ENCODE results near the gene ATP11C. TPM values are rescaled to one million over a fixed set of nuclear protein-coding genes. Genes with fewer than 3 reads are reported as not detected.
"Not testable (repeated sequence)": the region's sequence is repeated elsewhere in the genome, so short reads cannot be mapped to it uniquely, and the experiment has no call there.

ATP11C gene
- total and polyA plus RNA-seq, 2 experiments from 2014 or later, result 8.5 to 22.3 TPM

DNA sequence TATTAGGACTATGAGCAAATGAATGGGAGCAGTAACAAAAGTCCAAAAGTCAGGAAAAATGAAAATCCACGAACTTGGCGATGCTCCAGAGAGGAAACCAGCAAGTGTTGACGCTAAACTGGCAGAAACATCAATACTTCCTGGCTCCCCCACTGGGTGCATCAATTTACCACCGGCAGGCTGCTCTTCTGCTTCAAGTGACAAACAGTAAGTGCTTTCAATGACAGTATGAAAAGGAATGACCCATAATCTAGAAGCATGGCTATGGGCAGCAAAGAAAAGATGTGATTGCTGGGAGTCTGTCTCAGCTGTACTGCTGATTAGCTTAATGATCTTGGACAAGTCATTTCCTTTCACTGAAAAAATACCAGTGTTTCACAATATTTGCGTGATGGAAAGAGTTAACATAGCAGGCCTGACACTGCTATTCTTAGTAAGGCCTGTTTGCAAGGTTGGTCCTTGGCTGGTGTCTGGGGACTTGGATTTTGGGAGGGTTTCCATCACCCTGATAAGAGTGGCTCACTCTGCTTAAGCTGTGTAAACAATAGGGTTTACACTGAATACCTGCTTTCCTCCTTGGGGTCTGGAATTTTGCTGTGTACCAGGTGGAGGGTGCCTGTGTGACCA lies 8.7 kb downstream of the ATP11C start:
- H3K79me2 ChIP-seq, result peaks cover 48% of the 10 kb centered on the region
- H3K27ac ChIP-seq, result no peak overlapping the region
- no peak overlapping the region for H3K4me2 ChIP-seq
- TF ChIP-seq EZH2 (IDR thresholded peaks at IDR 0.05; ENCODE audit: borderline replicate concordance), result no peak
- TF ChIP-seq EZH2phosphoT487 (IDR thresholded peaks at IDR 0.05; ENCODE audit: low read depth, severe bottlenecking, unreplicated experiment), result no peak
- TF ChIP-seq, protein P1, sequence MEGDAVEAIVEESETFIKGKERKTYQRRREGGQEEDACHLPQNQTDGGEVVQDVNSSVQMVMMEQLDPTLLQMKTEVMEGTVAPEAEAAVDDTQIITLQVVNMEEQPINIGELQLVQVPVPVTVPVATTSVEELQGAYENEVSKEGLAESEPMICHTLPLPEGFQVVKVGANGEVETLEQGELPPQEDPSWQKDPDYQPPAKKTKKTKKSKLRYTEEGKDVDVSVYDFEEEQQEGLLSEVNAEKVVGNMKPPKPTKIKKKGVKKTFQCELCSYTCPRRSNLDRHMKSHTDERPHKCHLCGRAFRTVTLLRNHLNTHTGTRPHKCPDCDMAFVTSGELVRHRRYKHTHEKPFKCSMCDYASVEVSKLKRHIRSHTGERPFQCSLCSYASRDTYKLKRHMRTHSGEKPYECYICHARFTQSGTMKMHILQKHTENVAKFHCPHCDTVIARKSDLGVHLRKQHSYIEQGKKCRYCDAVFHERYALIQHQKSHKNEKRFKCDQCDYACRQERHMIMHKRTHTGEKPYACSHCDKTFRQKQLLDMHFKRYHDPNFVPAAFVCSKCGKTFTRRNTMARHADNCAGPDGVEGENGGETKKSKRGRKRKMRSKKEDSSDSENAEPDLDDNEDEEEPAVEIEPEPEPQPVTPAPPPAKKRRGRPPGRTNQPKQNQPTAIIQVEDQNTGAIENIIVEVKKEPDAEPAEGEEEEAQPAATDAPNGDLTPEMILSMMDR (IDR thresholded peaks at IDR 0.05; ENCODE audit: poor library complexity), result no peak
- 59% methylated on average over 5 of the region's 5 CpGs for WGBS (ENCODE audit: low lambda C conversion rate, missing lambda C conversion rate)
- no peaks in the 10 kb centered on the region for H3K36me3 ChIP-seq (replicated peaks; ENCODE audit: insufficient read depth, low read depth)
- no peak overlapping the region for H2AFZ ChIP-seq
- H4K20me1 ChIP-seq (ENCODE audit: insufficient read depth, poor library complexity, severe bottlenecking), result peaks cover 5% of the 10 kb centered on the region
- no peaks in the 10 kb centered on the region for H3K9me2 ChIP-seq (replicated peaks; ENCODE audit: insufficient read depth)
- DNase-seq (ENCODE audit: low spot score), result no peak
- no peaks in the 10 kb centered on the region for H3K9me3 ChIP-seq (ENCODE audit: low read depth)
- H3K4me1 ChIP-seq (ENCODE audit: insufficient read depth), result no peaks in the 10 kb centered on the region
- no peaks in the 10 kb centered on the region for H3K27me3 ChIP-seq
- no peak overlapping the region for H3K4me3 ChIP-seq

DNA sequence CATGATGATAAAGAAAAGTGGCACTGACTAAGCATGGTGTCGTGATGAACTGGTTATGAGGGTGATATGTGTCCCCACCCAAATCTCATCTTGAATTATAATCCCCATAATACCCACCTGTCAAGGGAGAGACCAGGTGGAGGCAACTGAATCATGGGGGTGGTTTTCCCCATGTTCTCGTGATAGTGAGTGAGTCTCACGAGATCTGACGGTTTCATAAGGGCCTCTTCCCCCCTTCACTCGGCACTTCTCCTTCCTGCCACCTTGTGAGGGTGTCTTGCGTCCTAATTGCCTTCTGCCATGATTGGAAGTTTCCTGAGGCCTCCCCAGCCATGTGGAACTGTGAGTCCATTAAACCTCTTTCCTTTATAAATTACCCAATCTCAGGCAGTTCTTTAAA lies 11.7 kb downstream of the ATP11C start:
- not testable (repeated sequence) for H3K9me3 ChIP-seq (ENCODE audit: low read depth); H3K27me3 ChIP-seq; H3K4me1 ChIP-seq (ENCODE audit: insufficient read depth); H4K20me1 ChIP-seq (ENCODE audit: insufficient read depth, poor library complexity, severe bottlenecking); H2AFZ ChIP-seq; H3K4me2 ChIP-seq; H3K4me3 ChIP-seq; H3K27ac ChIP-seq; H3K36me3 ChIP-seq (replicated peaks; ENCODE audit: insufficient read depth, low read depth); DNase-seq (ENCODE audit: low spot score); H3K9me2 ChIP-seq (replicated peaks; ENCODE audit: insufficient read depth)
- 58% methylated on average over 6 of the region's 6 CpGs for WGBS (ENCODE audit: low lambda C conversion rate, missing lambda C conversion rate)
- peaks cover 21% of the 10 kb centered on the region for H3K79me2 ChIP-seq

DNA sequence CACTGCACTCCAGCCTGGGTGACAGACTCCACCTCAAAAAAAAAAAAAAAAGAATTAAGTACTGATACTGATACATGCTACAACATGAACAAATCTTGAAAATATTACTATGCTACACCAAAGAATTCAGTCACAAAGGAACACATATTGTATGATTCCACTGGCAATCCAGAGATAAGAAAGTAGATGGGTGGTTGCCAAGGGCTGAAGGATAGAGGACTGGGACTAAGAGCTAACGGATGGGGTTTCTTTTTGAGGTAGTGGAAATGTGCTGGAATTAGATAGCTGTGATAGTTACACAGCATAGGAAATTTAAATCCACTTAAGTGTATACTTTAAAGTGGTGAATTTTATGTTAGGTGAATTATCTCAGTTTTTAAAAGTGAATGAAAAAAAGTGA lies 12.5 kb downstream of the ATP11C start:
- no peaks in the 10 kb centered on the region for H3K36me3 ChIP-seq (replicated peaks; ENCODE audit: insufficient read depth, low read depth)
- H3K4me3 ChIP-seq, result no peak overlapping the region
- no peak overlapping the region for H2AFZ ChIP-seq
- no peaks in the 10 kb centered on the region for H3K9me3 ChIP-seq (ENCODE audit: low read depth)
- no peak overlapping the region for H3K27ac ChIP-seq
- no peaks in the 10 kb centered on the region for H3K4me1 ChIP-seq (ENCODE audit: insufficient read depth)
- H4K20me1 ChIP-seq (ENCODE audit: insufficient read depth, poor library complexity, severe bottlenecking), result no peaks in the 10 kb centered on the region
- no peaks in the 10 kb centered on the region for H3K9me2 ChIP-seq (replicated peaks; ENCODE audit: insufficient read depth)
- H3K79me2 ChIP-seq, result peaks cover 13% of the 10 kb centered on the region
- no peak for DNase-seq (ENCODE audit: low spot score)
- no peak overlapping the region for H3K4me2 ChIP-seq
- no peak for TF ChIP-seq EZH2phosphoT487 (IDR thresholded peaks at IDR 0.05; ENCODE audit: low read depth, severe bottlenecking, unreplicated experiment)
- 83% methylated on average over 1 of the region's 1 CpG for WGBS (ENCODE audit: low lambda C conversion rate, missing lambda C conversion rate)
- H3K27me3 ChIP-seq, result no peaks in the 10 kb centered on the region

DNA sequence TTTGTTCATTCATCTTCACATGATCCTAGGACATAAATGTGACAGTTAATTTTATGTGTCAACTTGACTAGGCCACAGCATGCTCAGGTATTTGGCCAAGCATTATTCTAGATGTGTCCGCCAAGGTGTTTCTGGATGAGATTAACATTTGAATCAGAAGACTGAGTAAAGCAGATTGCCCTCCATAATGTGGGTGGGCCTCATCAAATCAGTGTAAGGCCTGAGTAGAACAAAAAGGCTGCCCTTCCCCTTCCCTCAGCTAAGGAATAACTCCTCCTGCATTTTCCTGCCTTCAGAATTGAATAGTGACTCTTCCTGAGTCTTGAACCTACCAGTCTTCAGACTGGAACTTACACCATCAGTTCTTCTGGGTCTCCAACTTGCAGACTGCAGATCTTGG lies 18.4 kb downstream of the ATP11C start:
- Histone ChIP-seq H3K79me2 (peaks cover 5% of the 10 kb centered on the region), H3K9me3 (ENCODE audit: low read depth) (no peaks in the 10 kb centered on the region), H4K20me1 (ENCODE audit: insufficient read depth, poor library complexity, severe bottlenecking) (no peaks in the 10 kb centered on the region), H3K9me2 (replicated peaks; ENCODE audit: insufficient read depth) (no peaks in the 10 kb centered on the region), H3K36me3 (replicated peaks; ENCODE audit: insufficient read depth, low read depth) (no peaks in the 10 kb centered on the region), H3K4me3 (no peak overlapping the region), H3K27me3 (no peaks in the 10 kb centered on the region), H2AFZ (no peak overlapping the region), H3K4me1 (ENCODE audit: insufficient read depth) (no peaks in the 10 kb centered on the region), H3K27ac (no peak overlapping the region), H3K4me2 (no peak overlapping the region)
- 79% methylated on average over 1 of the region's 1 CpG for WGBS (ENCODE audit: low lambda C conversion rate, missing lambda C conversion rate)
- no peak for DNase-seq (ENCODE audit: low spot score)
- no peak for TF ChIP-seq EZH2 (IDR thresholded peaks at IDR 0.05; ENCODE audit: borderline replicate concordance)
- no peak for TF ChIP-seq EZH2phosphoT487 (IDR thresholded peaks at IDR 0.05; ENCODE audit: low read depth, severe bottlenecking, unreplicated experiment)
- TF ChIP-seq, protein P1 (IDR thresholded peaks at IDR 0.05; ENCODE audit: poor library complexity), result no peak

Measured in hepatocyte (in vitro differentiated cells).